ENCODE results near the gene PPP3R1.

PPP3R1 gene

GRCh38 chr2:68258851-68259250 lies 6.5 kb upstream of the PPP3R1 start:
- no peak for DNase-seq (ENCODE audit: low read depth)

DNA sequence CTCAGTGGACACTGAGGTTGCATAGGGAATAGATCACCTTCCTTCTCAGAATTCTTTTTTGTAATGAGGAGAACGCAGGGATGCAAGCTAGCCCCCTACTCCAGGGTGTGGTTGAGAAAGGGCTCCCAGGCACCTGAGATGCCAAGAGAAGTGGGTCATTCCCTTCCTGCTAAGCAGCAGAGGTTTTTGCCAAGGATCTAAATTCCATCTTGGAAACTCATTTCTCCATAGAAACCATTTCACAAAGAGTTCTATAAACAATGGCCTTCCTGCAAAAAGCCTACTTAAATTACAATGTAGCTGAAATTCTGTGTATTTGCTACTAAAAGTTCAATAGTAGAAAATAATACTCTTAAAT lies 3.7 kb upstream of the PPP3R1 start:
- DNase-seq (ENCODE audit: low read depth) = no peak

DNA sequence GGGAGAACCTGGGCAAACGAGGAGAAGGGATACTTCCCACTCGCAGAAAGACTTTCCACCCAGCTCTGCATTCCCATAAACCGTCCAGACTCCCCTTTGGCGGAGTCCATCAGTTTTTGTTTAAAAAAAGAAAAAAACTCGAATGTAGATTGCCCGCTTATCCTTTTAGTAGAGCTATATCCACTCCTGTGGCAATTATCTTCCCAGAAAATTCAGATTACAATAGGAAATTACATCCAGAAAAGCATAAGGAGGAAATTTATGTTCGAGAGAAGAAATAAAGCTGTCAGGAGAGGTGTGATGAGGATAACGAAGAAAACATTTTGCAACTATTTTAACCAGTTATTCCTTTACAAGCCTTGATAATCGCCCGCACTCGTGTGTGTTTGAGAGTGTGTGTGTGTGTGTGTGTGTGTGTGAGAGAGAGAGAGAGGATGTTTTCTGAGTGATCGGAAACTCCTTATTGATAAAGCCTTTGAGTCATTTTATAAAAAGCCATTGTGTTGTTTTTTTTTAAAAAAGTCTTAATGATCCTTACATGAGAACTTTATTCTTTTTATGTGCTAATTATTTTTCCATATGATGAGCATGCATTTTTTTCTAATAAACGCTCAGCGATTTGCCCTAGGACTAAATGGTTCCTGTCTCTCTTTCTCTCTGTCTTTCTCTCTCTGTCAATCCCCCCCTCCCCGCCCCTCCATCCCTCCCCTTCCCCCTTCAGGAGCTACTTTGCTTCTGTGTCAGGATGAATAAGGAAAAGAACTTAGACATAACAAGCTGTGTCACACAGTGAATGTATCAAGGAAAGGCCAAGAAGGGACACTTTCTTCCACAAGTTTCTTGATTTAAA lies 1.1 kb upstream of the PPP3R1 start:
- DNase-seq (ENCODE audit: low read depth) = no peak

DNA sequence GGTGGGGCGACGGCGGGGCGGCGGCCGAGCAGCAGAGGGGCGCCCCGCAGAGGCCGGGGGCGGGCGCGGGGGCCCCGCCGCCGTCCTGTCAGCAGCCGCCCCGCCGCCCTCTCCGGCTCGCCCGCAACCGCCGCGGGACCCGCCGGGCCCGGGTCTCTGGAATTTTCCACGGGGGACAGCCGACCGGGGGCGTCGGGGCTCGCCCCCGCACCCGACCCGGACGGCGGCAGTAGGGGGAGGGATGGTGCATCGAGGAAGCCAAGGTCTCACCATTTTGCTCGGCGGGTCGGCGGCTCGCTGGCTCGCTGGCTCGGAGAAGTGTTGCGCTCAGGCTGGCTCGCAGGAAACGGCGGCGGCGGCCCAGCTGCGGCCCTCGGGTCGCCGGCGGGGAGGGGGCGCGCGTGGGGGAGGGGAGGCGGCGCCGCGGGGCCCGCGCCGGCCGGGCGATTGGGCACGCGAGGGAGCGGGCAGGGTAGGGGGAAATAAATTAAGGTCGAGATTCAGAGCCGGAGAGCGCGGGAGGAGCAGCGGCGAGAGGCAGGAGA lies 405 bp downstream of the PPP3R1 start:
- peak; percentile 18 for DNase-seq (ENCODE audit: low read depth)

GRCh38 chr2:68251187-68251854 lies 1.0 kb downstream of the PPP3R1 start:
- peak; percentile 71 for DNase-seq (ENCODE audit: low read depth)

DNA sequence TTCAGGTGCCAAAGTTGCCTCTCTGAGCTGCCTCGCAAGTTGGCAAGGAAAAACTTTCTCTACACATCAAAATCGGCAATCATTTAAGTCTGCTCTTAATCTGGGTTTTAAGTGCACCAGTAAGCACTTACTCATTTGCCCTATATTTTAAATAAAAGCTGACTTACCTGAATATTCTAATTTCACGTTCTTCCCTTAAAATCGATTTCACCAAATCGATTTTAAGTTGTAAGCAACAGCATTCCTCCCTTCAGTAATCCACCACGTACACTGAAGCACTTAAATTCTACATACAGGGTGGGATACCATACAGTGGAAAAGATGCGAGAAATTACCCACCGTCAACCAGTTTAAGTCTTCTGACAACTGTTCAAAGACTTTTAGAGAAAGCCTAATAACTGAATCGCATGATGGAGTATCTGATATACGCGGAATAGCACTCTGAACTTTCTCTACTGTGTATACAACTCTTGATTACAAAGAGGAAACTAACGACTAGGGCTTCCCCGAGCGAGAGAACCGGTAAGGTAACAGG lies 1.6 kb downstream of the PPP3R1 start:
- DNase-seq (ENCODE audit: low read depth) = no peak

DNA sequence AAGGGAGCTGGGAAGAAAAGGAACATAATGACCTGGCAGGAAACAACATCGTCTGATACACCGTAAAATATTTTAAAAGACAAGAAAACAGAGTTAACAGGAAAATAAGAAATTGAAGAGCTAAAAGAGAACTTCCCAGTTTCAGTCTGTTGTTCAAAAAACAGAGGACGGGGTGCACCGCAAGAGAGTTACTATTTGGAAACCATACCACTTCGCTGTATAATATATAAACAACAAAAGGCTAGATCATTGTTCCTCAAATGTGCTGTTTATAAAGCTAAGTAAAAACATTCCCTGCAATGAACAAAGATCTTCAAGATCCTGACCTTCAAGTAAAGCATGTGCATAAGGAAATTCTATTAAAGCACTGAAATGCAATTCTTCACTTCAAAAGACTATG lies 2.1 kb downstream of the PPP3R1 start:
- DNase-seq (ENCODE audit: low read depth) = no peak

- no peak for DNase-seq (ENCODE audit: low read depth)
These were observed 3.5 kb downstream of the PPP3R1 start for GRCh38 chr2:68248806-68249205.

GRCh38 chr2:68248361-68248760 lies 4.0 kb downstream of the PPP3R1 start:
- no peak for DNase-seq (ENCODE audit: low read depth)

- no peak for DNase-seq (ENCODE audit: low read depth)
These were observed 5.9 kb downstream of the PPP3R1 start for GRCh38 chr2:68246396-68246795.

DNA sequence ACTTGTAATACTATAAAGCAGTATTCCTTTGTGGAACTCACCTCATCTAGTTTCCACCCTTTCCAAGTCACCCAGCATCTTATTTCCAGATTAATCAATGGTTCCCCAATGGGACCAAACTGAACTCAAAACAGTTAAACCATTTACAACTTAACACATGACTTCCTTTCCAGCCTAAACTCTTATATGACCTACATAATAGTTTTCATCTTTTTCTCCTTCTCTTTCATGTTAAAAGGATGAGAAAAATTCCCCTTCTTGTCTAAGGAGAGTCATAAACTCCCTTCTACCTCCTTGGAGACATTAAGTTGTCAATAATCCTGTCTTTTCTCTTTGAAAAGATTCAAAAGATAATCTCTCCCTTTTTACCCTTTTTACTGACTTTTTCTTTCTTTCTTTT lies 6.7 kb downstream of the PPP3R1 start:
- DNase-seq (ENCODE audit: low read depth) = no peak

DNA sequence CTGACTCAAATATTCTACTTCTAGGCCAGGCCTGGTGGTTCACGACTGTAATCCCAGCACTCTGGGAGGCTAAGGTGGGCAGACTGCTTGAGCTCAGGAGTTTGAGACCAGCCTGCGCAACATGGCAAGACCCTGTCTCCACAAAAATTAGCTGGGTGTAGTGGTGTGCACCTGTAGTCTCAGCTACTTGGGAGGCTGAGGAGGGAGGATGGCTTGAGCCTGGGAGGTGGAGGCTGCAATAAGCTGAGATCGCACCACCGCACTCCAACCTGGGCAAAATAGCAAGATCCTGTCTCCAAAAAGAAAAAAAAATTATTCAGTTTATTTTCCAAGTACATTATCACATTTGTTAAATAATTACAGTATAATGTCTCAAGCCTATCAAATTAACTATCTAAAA lies 7.3 kb downstream of the PPP3R1 start:
- no peak for DNase-seq (ENCODE audit: low read depth)

- DNase-seq (ENCODE audit: low read depth) = no peak
These were observed 7.9 kb downstream of the PPP3R1 start for GRCh38 chr2:68244456-68244855.

- no peak for DNase-seq (ENCODE audit: low read depth)
These were observed 10.6 kb downstream of the PPP3R1 start for GRCh38 chr2:68241732-68242131.

GRCh38 chr2:68240446-68240845 lies 11.9 kb downstream of the PPP3R1 start:
- no peak for DNase-seq (ENCODE audit: low read depth)

DNA sequence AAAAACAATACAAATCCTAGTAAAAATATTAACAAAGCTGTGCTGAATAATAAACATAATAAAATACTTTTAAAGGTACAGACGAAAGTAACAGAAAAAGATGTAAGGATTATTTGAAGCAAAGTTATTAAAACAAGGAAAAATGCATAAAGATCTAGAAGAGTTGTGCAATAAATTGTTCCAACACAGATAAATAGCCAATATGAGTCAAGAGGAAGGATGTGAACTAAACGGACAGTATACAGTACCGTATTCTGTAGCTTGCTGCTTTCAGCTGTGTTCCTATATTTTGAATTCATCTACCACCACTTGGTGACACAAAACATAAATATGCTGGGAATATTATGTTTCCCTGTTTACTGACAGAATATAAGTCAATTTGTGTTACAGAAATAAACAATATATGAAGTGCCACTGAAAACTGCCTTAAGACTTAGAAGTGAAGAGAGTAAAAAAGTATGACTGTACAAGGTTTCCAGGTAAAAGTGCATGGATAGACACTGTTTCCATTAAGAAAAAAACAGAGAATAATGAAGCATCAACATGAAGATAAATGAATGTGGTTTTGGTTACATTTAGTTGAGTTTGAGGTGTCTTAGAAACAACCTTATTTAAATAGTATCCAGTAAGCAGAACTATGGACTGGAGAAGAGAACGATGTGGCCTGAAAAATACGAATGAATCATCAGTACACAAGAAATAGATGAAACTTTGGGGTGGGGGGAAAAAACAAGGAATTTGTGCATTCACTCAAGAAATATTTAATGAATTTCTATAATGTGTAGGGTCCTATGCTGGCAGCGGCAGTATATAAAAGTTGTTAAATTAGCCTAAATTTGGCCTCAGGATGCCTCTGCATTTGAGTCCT lies 13.1 kb downstream of the PPP3R1 start:
- no peak for DNase-seq (ENCODE audit: low read depth)

DNA sequence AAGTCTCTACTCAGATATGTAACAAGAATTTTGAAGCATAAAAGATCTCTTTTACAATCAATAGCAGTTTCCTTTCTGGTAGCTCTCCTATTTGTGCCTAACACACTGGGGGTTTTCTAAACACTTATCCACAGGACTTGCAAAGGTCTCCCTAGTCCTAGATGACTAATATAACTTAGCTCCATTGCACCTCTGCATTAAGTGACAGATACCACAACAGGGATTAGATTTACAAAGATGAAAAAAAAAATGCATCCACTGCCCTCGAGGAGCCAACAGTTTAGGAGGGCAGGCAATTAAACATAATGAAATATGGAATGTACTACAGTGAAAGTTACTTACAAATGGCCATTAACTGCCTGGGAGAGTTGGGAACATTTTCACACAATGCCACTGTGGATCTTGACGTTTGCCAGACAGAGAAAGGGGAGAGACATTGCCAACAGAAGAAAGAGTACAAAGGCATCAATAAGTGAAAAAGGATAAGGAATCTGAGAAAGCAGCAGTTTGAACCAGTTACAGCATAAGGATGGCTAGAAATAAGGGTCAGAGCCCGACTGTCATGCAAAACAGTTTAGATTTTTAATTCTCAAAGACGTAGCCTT lies 14.3 kb downstream of the PPP3R1 start:
- no peak for DNase-seq (ENCODE audit: low read depth)

DNA sequence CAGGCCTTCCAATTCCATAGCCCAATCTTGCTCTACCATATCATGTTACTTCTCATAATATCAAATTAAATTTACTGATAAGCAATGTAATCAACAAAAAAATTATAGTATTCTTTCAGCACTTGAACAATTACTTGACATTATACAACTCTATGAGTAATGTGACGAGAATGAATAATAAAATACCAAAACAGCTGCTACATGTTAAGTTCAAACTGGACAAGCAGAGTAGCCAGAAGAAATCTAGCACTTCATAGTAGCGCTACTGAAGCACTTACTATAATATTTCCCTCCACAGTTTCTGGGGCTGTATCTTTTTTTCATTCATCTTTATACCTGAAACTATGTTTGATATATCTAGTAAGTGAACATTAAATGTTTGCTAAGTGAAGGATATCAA lies 14.9 kb downstream of the PPP3R1 start:
- DNase-seq (ENCODE audit: low read depth) = no peak

GRCh38 chr2:68236876-68237275 lies 15.5 kb downstream of the PPP3R1 start:
- DNase-seq (ENCODE audit: low read depth) = no peak

DNA sequence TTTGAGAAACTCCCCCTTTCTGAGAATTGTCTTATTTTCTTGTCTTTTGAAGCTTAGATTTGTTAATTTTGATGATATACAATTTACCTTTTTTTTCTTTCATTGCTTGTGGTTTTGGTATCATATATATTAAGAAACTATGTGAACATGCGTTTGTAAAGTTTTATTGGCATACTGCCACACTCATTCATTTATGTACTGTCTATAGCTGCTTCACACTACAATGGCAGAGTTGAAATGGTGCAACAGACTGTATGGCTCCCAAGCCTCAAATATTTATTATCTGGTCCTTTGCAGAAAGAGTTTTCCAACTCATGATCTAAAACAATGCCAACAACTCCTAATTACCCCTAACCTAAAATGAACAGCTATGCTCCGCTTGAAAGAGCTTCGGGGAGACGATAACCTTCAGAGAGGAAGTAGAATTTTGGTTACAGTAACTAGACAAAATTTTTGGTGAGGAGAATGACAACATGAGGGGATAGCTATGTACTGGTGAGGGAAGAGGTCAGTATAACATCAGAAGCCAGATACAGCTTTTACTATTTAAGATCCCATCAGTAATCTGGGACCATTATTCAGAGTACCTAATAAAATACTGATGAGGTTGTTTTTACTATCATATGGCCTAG lies 16.1 kb downstream of the PPP3R1 start:
- no peak for DNase-seq (ENCODE audit: low read depth)

GRCh38 chr2:68235090-68235489 lies 17.2 kb downstream of the PPP3R1 start:
- no peak for DNase-seq (ENCODE audit: low read depth)

Data from T follicular helper cell (primary cell).